ENCODE results near the gene BRCA2.
"Not testable (repeated sequence)": the region's sequence is repeated elsewhere in the genome, so short reads cannot be mapped to it uniquely, and the experiment has no call there.

BRCA2 gene

DNA sequence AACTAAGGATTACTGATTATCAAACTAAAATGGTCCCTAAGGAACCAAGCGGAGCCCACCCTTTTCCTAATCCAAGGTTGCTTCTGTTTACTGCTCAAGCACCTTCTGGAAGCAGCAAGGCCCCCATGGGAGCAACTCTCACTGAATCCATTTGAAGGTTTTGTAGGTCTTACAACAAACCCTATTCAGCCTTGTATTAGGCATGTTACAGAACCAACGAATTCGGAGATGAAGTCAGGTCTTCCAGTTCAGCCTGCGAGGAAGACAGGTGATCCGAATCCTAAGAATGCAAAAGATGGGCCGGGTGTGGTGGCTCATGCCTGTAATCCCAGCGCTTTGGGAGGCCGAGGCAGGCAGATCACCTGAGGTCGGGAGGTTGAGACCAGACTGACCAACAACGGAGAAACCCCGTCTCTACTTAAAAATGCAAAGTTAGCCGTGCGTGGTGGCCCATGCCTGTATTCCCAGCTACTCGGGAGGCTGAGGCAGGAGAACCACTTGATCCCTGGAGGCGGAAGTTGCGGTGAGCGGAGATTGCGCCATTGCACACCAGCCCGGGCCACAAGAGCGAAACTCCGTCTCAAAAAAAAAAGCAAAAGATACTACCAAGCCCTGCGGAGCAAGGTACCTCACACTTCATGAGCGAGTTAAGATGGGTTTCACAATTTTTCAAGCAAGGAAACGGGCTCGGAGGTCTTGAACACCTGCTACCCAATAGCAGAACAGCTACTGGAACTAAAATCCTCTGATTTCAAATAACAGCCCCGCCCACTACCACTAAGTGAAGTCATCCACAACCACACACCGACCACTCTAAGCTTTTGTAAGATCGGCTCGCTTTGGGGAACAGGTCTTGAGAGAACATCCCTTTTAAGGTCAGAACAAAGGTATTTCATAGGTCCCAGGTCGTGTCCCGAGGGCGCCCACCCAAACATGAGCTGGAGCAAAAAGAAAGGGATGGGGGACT is 754 bp upstream of the BRCA2 start:
- peak; percentile 48 to 67 for DNase-seq

- no peak for DNase-seq
Observed at GRCh38 chr13:32316028-32316339, 676 bp downstream of the BRCA2 start.

- DNase-seq: no peak
Observed at GRCh38 chr13:32316501-32316900, 1.2 kb downstream of the BRCA2 start.

DNA sequence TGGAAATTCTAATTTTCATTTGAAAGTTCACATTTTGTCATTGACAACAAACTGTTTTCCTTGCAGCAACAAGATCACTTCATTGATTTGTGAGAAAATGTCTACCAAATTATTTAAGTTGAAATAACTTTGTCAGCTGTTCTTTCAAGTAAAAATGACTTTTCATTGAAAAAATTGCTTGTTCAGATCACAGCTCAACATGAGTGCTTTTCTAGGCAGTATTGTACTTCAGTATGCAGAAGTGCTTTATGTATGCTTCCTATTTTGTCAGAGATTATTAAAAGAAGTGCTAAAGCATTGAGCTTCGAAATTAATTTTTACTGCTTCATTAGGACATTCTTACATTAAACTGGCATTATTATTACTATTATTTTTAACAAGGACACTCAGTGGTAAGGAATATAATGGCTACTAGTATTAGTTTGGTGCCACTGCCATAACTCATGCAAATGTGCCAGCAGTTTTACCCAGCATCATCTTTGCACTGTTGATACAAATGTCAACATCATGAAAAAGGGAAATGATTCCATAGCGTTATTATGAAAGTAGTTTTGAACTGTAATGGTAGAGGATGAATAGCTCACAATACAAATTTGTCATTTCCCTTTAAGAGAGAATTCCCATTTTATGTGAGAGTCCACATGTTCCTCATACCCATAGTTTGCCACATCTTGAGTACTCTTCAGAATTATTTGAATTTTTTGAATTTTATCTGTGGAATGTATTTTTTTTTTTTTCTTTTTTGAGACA is 2.6 kb downstream of the BRCA2 start:
- DNase-seq: no peak

GRCh38 chr13:32320528-32320927 is 5.2 kb downstream of the BRCA2 start:
- DNase-seq: no peak

GRCh38 chr13:32323912-32324311 is 8.6 kb downstream of the BRCA2 start:
- no peak for DNase-seq

DNA sequence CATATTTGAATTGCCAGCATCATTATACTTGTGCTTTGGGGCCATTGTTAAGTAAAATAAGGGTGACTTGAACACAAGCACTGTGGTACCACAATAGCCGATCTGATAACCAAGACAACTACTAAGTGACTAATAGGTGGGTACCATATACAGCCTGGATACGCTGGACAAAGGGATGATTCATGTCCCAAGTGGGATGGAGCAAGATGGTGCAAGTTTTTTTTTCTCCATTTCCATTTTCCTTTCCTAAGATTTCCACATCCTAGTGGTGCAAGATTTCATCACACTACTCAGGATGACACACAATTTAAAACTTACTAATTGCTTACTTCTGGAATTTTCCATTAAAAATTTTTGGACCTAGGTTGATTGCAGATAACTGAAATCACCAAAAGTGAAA is 15.1 kb downstream of the BRCA2 start:
- DNase-seq: no peak

- no peak for DNase-seq
Observed at GRCh38 chr13:32334671-32335070, 19.4 kb downstream of the BRCA2 start.

GRCh38 chr13:32340914-32341313 is 25.6 kb downstream of the BRCA2 start:
- no peak for DNase-seq

DNA sequence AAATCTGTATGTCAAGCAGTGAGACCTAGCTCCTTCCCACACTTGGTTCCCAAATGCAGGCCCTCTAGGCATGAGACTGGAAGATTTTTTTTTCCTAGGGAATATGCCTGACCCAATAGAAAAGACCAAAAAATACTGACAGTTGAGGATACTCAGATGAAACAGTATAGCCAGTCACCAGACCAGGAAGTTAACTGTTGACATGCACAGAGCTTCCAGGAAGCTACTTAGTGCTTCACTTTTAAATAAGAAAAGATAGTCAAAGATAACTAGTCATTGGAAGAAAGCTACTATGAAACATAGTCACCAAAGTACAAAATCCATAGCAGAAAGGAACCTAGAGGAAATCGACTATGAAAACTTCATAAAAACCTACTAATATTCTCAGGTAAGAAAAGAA is 32.3 kb downstream of the BRCA2 start:
- no peak for DNase-seq

DNA sequence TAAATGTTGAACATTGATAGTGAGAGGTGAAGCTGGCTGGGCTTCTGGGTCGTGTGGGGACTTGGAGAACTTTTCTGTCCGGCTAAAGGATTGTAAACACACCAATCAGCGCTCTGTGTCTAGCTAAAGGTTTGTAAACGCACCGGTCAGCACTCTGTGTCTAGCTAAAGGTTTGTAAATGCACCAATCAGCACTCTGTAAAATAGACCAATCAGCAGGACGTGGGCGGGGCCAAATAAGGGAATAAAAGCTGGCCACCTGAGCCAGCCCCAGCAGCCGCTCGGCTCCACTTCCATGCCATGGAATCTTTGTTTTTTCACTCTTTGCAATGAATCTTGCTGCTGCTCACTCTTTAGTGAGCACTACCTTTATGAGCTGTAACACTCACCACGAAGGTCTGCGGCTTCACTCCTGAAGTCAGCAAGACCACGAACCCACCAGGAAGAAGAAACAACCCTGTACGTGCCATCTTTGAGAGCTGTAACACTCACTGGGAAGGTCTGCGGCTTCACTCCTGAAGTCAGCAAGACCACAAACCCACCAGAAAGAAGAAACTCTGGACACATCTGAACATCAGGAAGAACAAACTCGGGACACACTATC is 35.6 kb downstream of the BRCA2 start:
- DNase-seq: not testable (repeated sequence)

DNA sequence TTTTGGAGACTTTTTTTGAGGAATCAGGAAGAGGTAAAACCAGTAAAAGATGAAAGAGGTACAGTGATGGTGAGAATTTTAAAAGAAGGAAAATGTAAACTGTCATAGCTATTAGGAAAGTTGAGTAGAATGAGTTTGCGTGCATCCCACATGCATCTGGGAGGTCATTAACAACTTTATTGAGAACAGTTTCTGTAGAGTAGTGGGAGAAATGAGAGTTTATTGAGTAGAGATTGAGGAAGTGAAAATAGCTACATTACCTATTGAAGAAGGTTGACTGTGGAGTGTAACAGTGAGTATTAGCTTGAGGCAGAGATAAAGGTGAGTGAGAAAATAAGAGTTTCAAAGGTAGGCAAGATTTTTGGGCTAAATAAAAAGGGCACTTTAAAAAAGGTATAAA is 38.7 kb downstream of the BRCA2 start:
- no peak for DNase-seq

- not testable (repeated sequence) for DNase-seq
Observed at GRCh38 chr13:32355935-32356334, 40.6 kb downstream of the BRCA2 start.

GRCh38 chr13:32362574-32362973 is 47.3 kb downstream of the BRCA2 start:
- DNase-seq: no peak

GRCh38 chr13:32370805-32371204 is 55.5 kb downstream of the BRCA2 start:
- no peak for DNase-seq

GRCh38 chr13:32376642-32377415 is 61.5 kb downstream of the BRCA2 start:
- no peak for DNase-seq

DNA sequence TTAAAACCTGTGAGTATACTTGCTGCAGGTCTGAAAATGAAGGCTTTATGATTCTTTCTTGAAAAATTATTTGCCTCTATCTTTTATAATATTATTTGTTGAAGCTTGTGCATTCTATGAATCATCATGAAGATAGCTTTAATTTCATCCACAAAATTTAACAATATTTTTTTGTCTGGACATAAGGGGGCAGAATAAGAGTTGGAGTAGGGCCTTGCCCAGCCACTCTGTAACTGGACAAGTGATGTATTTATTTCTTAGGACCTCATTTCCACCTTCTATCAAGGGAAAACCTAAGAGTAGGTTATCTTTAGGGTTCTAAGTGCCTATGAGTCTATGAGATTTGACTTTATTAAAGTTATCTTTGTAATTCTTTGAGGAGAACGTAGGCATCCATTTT is 62.7 kb downstream of the BRCA2 start:
- DNase-seq: no peak

GRCh38 chr13:32381539-32381938 is 66.2 kb downstream of the BRCA2 start:
- no peak for DNase-seq

GRCh38 chr13:32383836-32384618 is 68.7 kb downstream of the BRCA2 start:
- no peak for DNase-seq

- DNase-seq: no peak
Observed at GRCh38 chr13:32384702-32385101, 69.4 kb downstream of the BRCA2 start.

DNA sequence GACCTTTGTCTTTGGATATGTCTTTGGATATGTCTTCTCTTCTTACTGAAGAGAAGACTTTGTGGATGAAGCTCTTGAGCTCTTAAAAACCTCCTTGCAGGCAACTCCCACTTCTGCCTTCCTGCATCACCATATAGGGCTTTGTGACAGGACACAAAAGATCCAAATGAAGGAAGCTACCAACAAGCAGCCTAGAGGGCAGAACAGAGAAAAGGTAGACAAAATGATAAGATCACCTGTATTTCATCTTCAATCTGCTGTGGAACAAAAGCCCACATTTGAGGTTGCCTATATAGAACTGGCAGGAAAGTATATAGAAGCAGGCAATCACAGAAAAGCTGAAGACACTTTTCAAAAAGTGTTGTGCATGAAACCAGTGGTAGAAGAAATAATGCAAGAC is 70.1 kb downstream of the BRCA2 start:
- DNase-seq: no peak

DNA sequence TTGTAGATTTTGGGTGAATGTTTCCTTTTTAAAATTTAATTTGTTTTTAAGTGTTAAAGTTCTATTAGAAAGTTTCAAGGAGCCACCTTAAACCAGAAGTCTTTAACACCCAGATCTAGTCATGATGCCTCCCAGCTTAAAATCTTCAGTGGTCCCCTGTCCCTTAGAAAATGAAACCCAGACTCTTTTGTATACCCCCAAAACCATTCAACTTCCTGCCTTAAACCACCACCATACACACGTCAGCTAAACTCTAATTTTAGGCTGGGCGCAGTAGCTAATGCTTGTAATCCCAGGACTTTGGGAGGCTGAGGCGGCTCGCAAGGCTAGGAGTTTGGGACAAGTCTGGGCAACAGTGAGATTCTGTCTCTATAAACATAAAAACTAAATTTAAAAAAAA is 74.7 kb downstream of the BRCA2 start:
- no peak for DNase-seq
